ENCODE measurements around the gene ZNF320.
"Not testable (repeated sequence)": the region's sequence is repeated elsewhere in the genome, so short reads cannot be mapped to it uniquely, and the experiment has no call there.

- TF ChIP-seq, protein P1, sequence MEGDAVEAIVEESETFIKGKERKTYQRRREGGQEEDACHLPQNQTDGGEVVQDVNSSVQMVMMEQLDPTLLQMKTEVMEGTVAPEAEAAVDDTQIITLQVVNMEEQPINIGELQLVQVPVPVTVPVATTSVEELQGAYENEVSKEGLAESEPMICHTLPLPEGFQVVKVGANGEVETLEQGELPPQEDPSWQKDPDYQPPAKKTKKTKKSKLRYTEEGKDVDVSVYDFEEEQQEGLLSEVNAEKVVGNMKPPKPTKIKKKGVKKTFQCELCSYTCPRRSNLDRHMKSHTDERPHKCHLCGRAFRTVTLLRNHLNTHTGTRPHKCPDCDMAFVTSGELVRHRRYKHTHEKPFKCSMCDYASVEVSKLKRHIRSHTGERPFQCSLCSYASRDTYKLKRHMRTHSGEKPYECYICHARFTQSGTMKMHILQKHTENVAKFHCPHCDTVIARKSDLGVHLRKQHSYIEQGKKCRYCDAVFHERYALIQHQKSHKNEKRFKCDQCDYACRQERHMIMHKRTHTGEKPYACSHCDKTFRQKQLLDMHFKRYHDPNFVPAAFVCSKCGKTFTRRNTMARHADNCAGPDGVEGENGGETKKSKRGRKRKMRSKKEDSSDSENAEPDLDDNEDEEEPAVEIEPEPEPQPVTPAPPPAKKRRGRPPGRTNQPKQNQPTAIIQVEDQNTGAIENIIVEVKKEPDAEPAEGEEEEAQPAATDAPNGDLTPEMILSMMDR (IDR thresholded peaks at IDR 0.05) = not testable (repeated sequence)
- not testable (repeated sequence) for TF ChIP-seq POLR2AphosphoS5 (IDR thresholded peaks at IDR 0.05; ENCODE audit: low read depth, low read length); TCF7L2 (IDR thresholded peaks at IDR 0.05; ENCODE audit: low read depth, low read length); SIN3A (IDR thresholded peaks at IDR 0.05; ENCODE audit: borderline replicate concordance, insufficient read depth, low read depth, low read length)
- TF ChIP-seq, protein P2, sequence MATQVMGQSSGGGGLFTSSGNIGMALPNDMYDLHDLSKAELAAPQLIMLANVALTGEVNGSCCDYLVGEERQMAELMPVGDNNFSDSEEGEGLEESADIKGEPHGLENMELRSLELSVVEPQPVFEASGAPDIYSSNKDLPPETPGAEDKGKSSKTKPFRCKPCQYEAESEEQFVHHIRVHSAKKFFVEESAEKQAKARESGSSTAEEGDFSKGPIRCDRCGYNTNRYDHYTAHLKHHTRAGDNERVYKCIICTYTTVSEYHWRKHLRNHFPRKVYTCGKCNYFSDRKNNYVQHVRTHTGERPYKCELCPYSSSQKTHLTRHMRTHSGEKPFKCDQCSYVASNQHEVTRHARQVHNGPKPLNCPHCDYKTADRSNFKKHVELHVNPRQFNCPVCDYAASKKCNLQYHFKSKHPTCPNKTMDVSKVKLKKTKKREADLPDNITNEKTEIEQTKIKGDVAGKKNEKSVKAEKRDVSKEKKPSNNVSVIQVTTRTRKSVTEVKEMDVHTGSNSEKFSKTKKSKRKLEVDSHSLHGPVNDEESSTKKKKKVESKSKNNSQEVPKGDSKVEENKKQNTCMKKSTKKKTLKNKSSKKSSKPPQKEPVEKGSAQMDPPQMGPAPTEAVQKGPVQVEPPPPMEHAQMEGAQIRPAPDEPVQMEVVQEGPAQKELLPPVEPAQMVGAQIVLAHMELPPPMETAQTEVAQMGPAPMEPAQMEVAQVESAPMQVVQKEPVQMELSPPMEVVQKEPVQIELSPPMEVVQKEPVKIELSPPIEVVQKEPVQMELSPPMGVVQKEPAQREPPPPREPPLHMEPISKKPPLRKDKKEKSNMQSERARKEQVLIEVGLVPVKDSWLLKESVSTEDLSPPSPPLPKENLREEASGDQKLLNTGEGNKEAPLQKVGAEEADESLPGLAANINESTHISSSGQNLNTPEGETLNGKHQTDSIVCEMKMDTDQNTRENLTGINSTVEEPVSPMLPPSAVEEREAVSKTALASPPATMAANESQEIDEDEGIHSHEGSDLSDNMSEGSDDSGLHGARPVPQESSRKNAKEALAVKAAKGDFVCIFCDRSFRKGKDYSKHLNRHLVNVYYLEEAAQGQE (IDR thresholded peaks at IDR 0.05; ENCODE audit: insufficient read depth in 1 of 2, low read depth in 2 of 2, low read length in 1 of 2) = not testable (repeated sequence)
Measured at GRCh38 chr19:52872996-52873395, 24.4 kb downstream of the ZNF320 start.

All from Panc1 (cell line).